T-cell (primary cell): Measurements from ENCODE around the gene NKRF. TPM values are rescaled to one million over a fixed set of nuclear protein-coding genes. Genes with fewer than 3 reads are reported as not detected.
A peak's percentile ranks its signal among the peaks of the same experiment; 100 is the strongest.

Experiments
- ATAC-seq, 4 experiments: fragments of 200-7000 bp in 3 of 4; fragments of 150-1000 bp in 1 of 4; cut with Tn5 transposase; replicated peaks in 1 of 4; 1 replicate in 3 of 4; 2 replicates in 1 of 4; pipeline ENCODE4 v1.10.0; 2021; ENCODE audit warnings: moderate library complexity in 3 of 4, mild to moderate bottlenecking in 2 of 4, moderate number of reproducible peaks in 1 of 4
- CTCF ChIA-PET, 2 donors: fragments of 300-600 bp; sonication (Branson Sonifier 250); formaldehyde crosslinking; loops; one replicate each; lab custom pipeline; 2022; ENCODE audit warnings: antibody characterized with exemption in 2 of 2; lab: Charles Lee
- POLR2A ChIA-PET, 2 donors: fragments of 300-600 bp; sonication (Branson Sonifier 250); formaldehyde crosslinking; loops; one replicate each; lab custom pipeline; 2022; ENCODE audit warnings: antibody characterized with exemption in 2 of 2; lab: Charles Lee
- DNase-seq, 35 experiments: peaks; one replicate each; pipeline versions ENCODE4 v3.0.0 to v3.0.0-alpha.2; 2013 to 2023
- H3K27ac ChIP-seq: one replicate; pipeline ENCODE4 v1.5.1; 2013; ENCODE audit warnings: low read length
- H3K27me3 ChIP-seq, 2 experiments: replicated peaks in 1 of 2; 1 replicate in 1 of 2; 2 replicates in 1 of 2; pipeline versions ENCODE4 v1.6.1 to v1.7.0; 2013; ENCODE audit warnings: low read length in 1 of 2, mixed read lengths in 1 of 2; ENCODE audit not compliant: control insufficient read depth in 2 of 2, insufficient read depth in 2 of 2; ENCODE audit errors: extremely low read depth in 1 of 2
- H3K36me3 ChIP-seq, 2 donors: 1 replicate in 1 of 2; 2 replicates in 1 of 2; pipeline versions ENCODE4 v1.6.1 to v1.7.0; 2013; ENCODE audit warnings: low read length in 1 of 2; ENCODE audit not compliant: control insufficient read depth in 2 of 2, insufficient read depth in 1 of 2; ENCODE audit errors: extremely low read depth in 1 of 2
- H3K4me1 ChIP-seq, 2 experiments: 1 replicate in 1 of 2; 2 replicates in 1 of 2; pipeline versions ENCODE4 v1.6.1 to v1.7.0; 2013; ENCODE audit warnings: low read length in 2 of 2, mixed read lengths in 1 of 2; ENCODE audit not compliant: insufficient read depth in 2 of 2, control insufficient read depth in 1 of 2; ENCODE audit errors: extremely low read depth in 1 of 2
- H3K4me3 ChIP-seq, 2 donors: 1 replicate in 1 of 2; 2 replicates in 1 of 2; pipeline versions ENCODE4 v1.5.1 to v1.7.0; 2013; ENCODE audit warnings: mild to moderate bottlenecking in 2 of 2, low read length in 1 of 2, moderate library complexity in 1 of 2; ENCODE audit not compliant: control insufficient read depth in 1 of 2; ENCODE audit errors: extremely low read depth in 1 of 2
- H3K9me3 ChIP-seq: 2 replicates; pipeline ENCODE4 v1.7.0; 2013
- H3K27ac Mint-ChIP-seq, 2 donors: one replicate each; pipeline ENCODE4 v1.8.0; 2020 to 2021; ENCODE audit warnings: mild to moderate bottlenecking in 2 of 2, mixed read lengths in 2 of 2
- H3K27me3 Mint-ChIP-seq, 2 donors: one replicate each; pipeline ENCODE4 v1.8.0; 2021 to 2022; ENCODE audit warnings: mixed read lengths in 2 of 2
- H3K36me3 Mint-ChIP-seq: one replicate; pipeline ENCODE4 v1.8.0; 2021; ENCODE audit warnings: mixed read lengths
- H3K4me1 Mint-ChIP-seq, 3 donors: one replicate each; pipeline ENCODE4 v1.8.0; 2020 to 2022; ENCODE audit warnings: mixed read lengths in 3 of 3, mild to moderate bottlenecking in 1 of 3
- H3K4me3 Mint-ChIP-seq, 3 donors: one replicate each; pipeline ENCODE4 v1.8.0; 2020 to 2022; ENCODE audit warnings: mild to moderate bottlenecking in 3 of 3, mixed read lengths in 3 of 3, moderate library complexity in 3 of 3
- H3K9me3 Mint-ChIP-seq, 3 donors: one replicate each; pipeline ENCODE4 v1.8.0; 2020 to 2022; ENCODE audit warnings: mixed read lengths in 3 of 3
- WGBS: methylation state at CpG from one replicate; pipeline ENCODE4 v1.1.5; 2013; ENCODE audit warnings: missing lambda C conversion rate; ENCODE audit not compliant: insufficient coverage; 5-methylcytosine and 5-hydroxymethylcytosine counted together
- total RNA-seq, 35 experiments: library from RNA in 6 of 35; stranded (reverse) in 6 of 35; fragments of 120-200 nt in 1 of 35; gene quantifications; one replicate each; pipeline versions ENCODE4 v1.2.1 to v1.2.4 and lab custom pipeline; 2013 to 2026

The NKRF gene
- total RNA-seq, 5 donors from 2014 or later (not counting 1 experiment from before 2014, with no cell fraction given), result 13.0 to 14.2 (median 13.7) TPM

GRCh38 chrX:119636419-119636818 is 30.2 kb upstream of the NKRF start:
- ChIA-PET POLR2A (no interaction called here), CTCF (interaction anchor here in 1 of 2 donors (1.0 kb wide), 1 partner anchor 93 kb away, joined by 3 read pairs; no protein-coding TSS in a partner anchor)
- peaks cover 0 to 4% of the 10 kb centered on the region in 2 experiments for H3K4me1 ChIP-seq
- no peaks in the 10 kb centered on the region for H3K9me3 ChIP-seq
- H3K36me3 ChIP-seq, result peaks cover 20 to 70% of the 10 kb centered on the region in 2 donors
- peak in 1 of 35 experiments; percentile 1 for DNase-seq
- Mint-ChIP-seq H3K27me3 (no peaks in the 10 kb centered on the region), H3K4me1 (peaks cover 16 to 35% (median 20%) of the 10 kb centered on the region in 3 donors), H3K9me3 (no peaks in the 10 kb centered on the region), H3K27ac (peak overlapping the region; percentile 5 to 39), H3K4me3 (no peak overlapping the region), H3K36me3 (peaks cover 39% of the 10 kb centered on the region)
- no peak overlapping the region for H3K27ac ChIP-seq
- no peak for ATAC-seq
- 80% methylated on average over 1 of the region's 8 CpGs for WGBS
- no peaks in the 10 kb centered on the region for H3K27me3 ChIP-seq
- no peak overlapping the region for H3K4me3 ChIP-seq

- Histone ChIP-seq H3K27me3 (no peaks in the 10 kb centered on the region), H3K9me3 (no peaks in the 10 kb centered on the region), H3K4me3 (no peak overlapping the region), H3K36me3 (peaks cover 20 to 67% of the 10 kb centered on the region in 2 donors), H3K4me1 (peaks cover 0 to 4% of the 10 kb centered on the region in 2 experiments), H3K27ac (no peak overlapping the region)
- H3K4me1 Mint-ChIP-seq, result peaks cover 16 to 32% (median 19%) of the 10 kb centered on the region in 3 donors
- peaks cover 35% of the 10 kb centered on the region for H3K36me3 Mint-ChIP-seq
- no peaks in the 10 kb centered on the region for H3K9me3 Mint-ChIP-seq
- ATAC-seq (no peak), DNase-seq (no peak)
- ChIA-PET POLR2A (no interaction called here), CTCF (interaction anchor here in 1 of 2 donors (1.0 kb wide), 1 partner anchor 94 kb away, joined by 3 read pairs; no protein-coding TSS in a partner anchor)
- no peak overlapping the region for H3K4me3 Mint-ChIP-seq
- WGBS, result no CpG with 5 or more reads among the region's 1 CpG
- H3K27me3 Mint-ChIP-seq, result no peaks in the 10 kb centered on the region
- peak overlapping the region; percentile 71 to 76 for H3K27ac Mint-ChIP-seq
Measured at GRCh38 chrX:119635799-119636198, 29.6 kb upstream of the NKRF start.

- Mint-ChIP-seq H3K27ac (peak overlapping the region; percentile 71 to 76), H3K4me3 (no peak overlapping the region), H3K27me3 (no peaks in the 10 kb centered on the region), H3K4me1 (peaks cover 16 to 31% (median 16%) of the 10 kb centered on the region in 3 donors), H3K36me3 (peaks cover 29% of the 10 kb centered on the region), H3K9me3 (no peaks in the 10 kb centered on the region)
- CTCF ChIA-PET, result interaction anchor here in 1 of 2 donors (1.0 kb wide), 1 partner anchor 94 kb away, joined by 3 read pairs; no protein-coding TSS in a partner anchor
- WGBS, result 46% methylated on average over 2 of the region's 3 CpGs
- DNase-seq (no peak), ATAC-seq (no peak)
- Histone ChIP-seq H3K4me3 (no peak overlapping the region), H3K9me3 (no peaks in the 10 kb centered on the region), H3K27ac (no peak overlapping the region), H3K27me3 (no peaks in the 10 kb centered on the region), H3K36me3 (peaks cover 22 to 67% of the 10 kb centered on the region in 2 donors), H3K4me1 (peaks cover 0 to 4% of the 10 kb centered on the region in 2 experiments)
- POLR2A ChIA-PET, result no interaction called here
Measured at GRCh38 chrX:119635179-119635578, 29.0 kb upstream of the NKRF start.

- no peaks in the 10 kb centered on the region for H3K27me3 Mint-ChIP-seq
- DNase-seq (no peak), ATAC-seq (no peak)
- Histone ChIP-seq H3K4me1 (no peaks in the 10 kb centered on the region), H3K27ac (no peak overlapping the region), H3K4me3 (no peak overlapping the region), H3K9me3 (no peaks in the 10 kb centered on the region), H3K27me3 (no peaks in the 10 kb centered on the region), H3K36me3 (peaks cover 15 to 48% of the 10 kb centered on the region in 2 donors)
- H3K4me1 Mint-ChIP-seq, result peaks cover 0 to 8% (median 2%) of the 10 kb centered on the region in 3 donors
- H3K36me3 Mint-ChIP-seq, result peaks cover 8% of the 10 kb centered on the region
- CTCF ChIA-PET, result interaction anchor here in 1 of 2 donors (0.6 to 0.7 kb wide), 2 partner anchors 88 to 158 kb away, joined by 4 to 5 read pairs; no protein-coding TSS in a partner anchor
- POLR2A ChIA-PET, result no interaction called here
- peak overlapping the region in 1 of 2 donors; percentile 80 for H3K27ac Mint-ChIP-seq
- H3K4me3 Mint-ChIP-seq, result no peak overlapping the region
- no peaks in the 10 kb centered on the region for H3K9me3 Mint-ChIP-seq
- WGBS, result no CpG with 5 or more reads among the region's 2 CpGs
Measured at GRCh38 chrX:119625843-119626242, 19.6 kb upstream of the NKRF start.

- WGBS, result no CpG with 5 or more reads among the region's 10 CpGs
- no peak for ATAC-seq
- no peak overlapping the region for H3K4me3 Mint-ChIP-seq
Measured at GRCh38 chrX:119624951-119625668, 18.9 kb upstream of the NKRF start.

GRCh38 chrX:119624417-119624816 is 18.2 kb upstream of the NKRF start:
- Histone ChIP-seq H3K27ac (no peak overlapping the region), H3K4me3 (no peak overlapping the region), H3K27me3 (no peaks in the 10 kb centered on the region), H3K9me3 (no peaks in the 10 kb centered on the region), H3K36me3 (peaks cover 13 to 37% of the 10 kb centered on the region in 2 donors), H3K4me1 (no peaks in the 10 kb centered on the region)
- ATAC-seq (no peak), DNase-seq (no peak)
- Mint-ChIP-seq H3K4me3 (no peak overlapping the region), H3K27ac (no peak overlapping the region), H3K36me3 (peaks cover 8% of the 10 kb centered on the region), H3K27me3 (no peaks in the 10 kb centered on the region), H3K4me1 (peaks cover 2 to 14% (median 6%) of the 10 kb centered on the region in 3 donors), H3K9me3 (no peaks in the 10 kb centered on the region)
- POLR2A ChIA-PET, result no interaction called here
- CTCF ChIA-PET, result no interaction called here
- 100% methylated on average over 1 of the region's 11 CpGs for WGBS

More at GRCh38 chrX:119624951-119625668, 18.9 kb upstream of the NKRF start:
- Mint-ChIP-seq H3K27me3 (no peaks in the 10 kb centered on the region), H3K4me1 (peaks cover 0 to 9% (median 2%) of the 10 kb centered on the region in 3 donors), H3K9me3 (no peaks in the 10 kb centered on the region), H3K27ac (peak overlapping the region; percentile 39 to 55), H3K36me3 (peaks cover 8% of the 10 kb centered on the region)
- Histone ChIP-seq H3K4me1 (no peaks in the 10 kb centered on the region), H3K36me3 (peaks cover 13 to 41% of the 10 kb centered on the region in 2 donors), H3K4me3 (no peak overlapping the region), H3K27me3 (no peaks in the 10 kb centered on the region), H3K27ac (no peak overlapping the region), H3K9me3 (no peaks in the 10 kb centered on the region)
- no peak for DNase-seq
- ChIA-PET POLR2A (interaction anchor here in 1 of 2 donors (0.6 kb wide), 1 partner anchor 100 kb away, joined by 3 read pairs; no protein-coding TSS in a partner anchor), CTCF (interaction anchor here in 1 of 2 donors (0.6 to 0.7 kb wide), 3 partner anchors 88 to 246 kb away, joined by 5 to 7 read pairs (median 5); no protein-coding TSS in a partner anchor)
